IgD-negative memory B cell (primary cell): Measurements from ENCODE around the gene TRA2B. TPM values are rescaled to one million over a fixed set of nuclear protein-coding genes. Genes with fewer than 3 reads are reported as not detected.
"Not testable (repeated sequence)": the region's sequence is repeated elsewhere in the genome, so short reads cannot be mapped to it uniquely, and the experiment has no call there.

Experiments
- H3K27ac Mint-ChIP-seq, 3 donors: one replicate each; pipeline ENCODE4 v1.8.0; 2020 to 2022; ENCODE audit warnings: mild to moderate bottlenecking in 3 of 3, mixed read lengths in 3 of 3, moderate library complexity in 1 of 3
- H3K27me3 Mint-ChIP-seq: one replicate; pipeline ENCODE4 v1.8.0; 2021; ENCODE audit warnings: mixed read lengths
- H3K36me3 Mint-ChIP-seq: one replicate; pipeline ENCODE4 v1.8.0; 2020; ENCODE audit warnings: mild to moderate bottlenecking, mixed read lengths
- H3K4me1 Mint-ChIP-seq, 3 donors: one replicate each; pipeline ENCODE4 v1.8.0; 2020 to 2022; ENCODE audit warnings: mixed read lengths in 3 of 3, mild to moderate bottlenecking in 1 of 3
- H3K4me3 Mint-ChIP-seq, 4 donors: one replicate each; pipeline ENCODE4 v1.8.0; 2020 to 2022; ENCODE audit warnings: mild to moderate bottlenecking in 4 of 4, mixed read lengths in 4 of 4, moderate library complexity in 3 of 4
- H3K9me3 Mint-ChIP-seq, 3 donors: one replicate each; pipeline ENCODE4 v1.8.0; 2020 to 2021; ENCODE audit warnings: mixed read lengths in 3 of 3, mild to moderate bottlenecking in 1 of 3
- polyA plus RNA-seq: library from polyadenylated mRNA; unstranded; fragments of 300-500 nt; fragmentation: Illumina TruSeq; gene quantifications from one replicate; pipeline ENCODE4 v1.2.3, GENCODE V29; 2021

Gene TRA2B
- polyA plus RNA-seq, 1 donor from 2014 or later: 358 TPM

GRCh38 chr3:185926445-185926844 is 11.4 kb downstream of the TRA2B start:
- H3K27ac Mint-ChIP-seq: peak overlapping the region in 2 of 3 donors; percentile 85 to 95
- H3K27me3 Mint-ChIP-seq: no peaks in the 10 kb centered on the region
- no peaks in the 10 kb centered on the region for H3K9me3 Mint-ChIP-seq
- H3K36me3 Mint-ChIP-seq: peaks cover 4% of the 10 kb centered on the region
- peaks cover 54 to 69% (median 60%) of the 10 kb centered on the region in 3 donors for H3K4me1 Mint-ChIP-seq
- peak overlapping the region in 2 of 4 donors; percentile 1 to 93 for H3K4me3 Mint-ChIP-seq

GRCh38 chr3:185925353-185925752 is 12.5 kb downstream of the TRA2B start:
- H3K36me3 Mint-ChIP-seq: peaks cover 4% of the 10 kb centered on the region
- peak overlapping the region in 2 of 3 donors; percentile 84 to 95 for H3K27ac Mint-ChIP-seq
- H3K27me3 Mint-ChIP-seq: no peaks in the 10 kb centered on the region
- H3K9me3 Mint-ChIP-seq: no peaks in the 10 kb centered on the region
- peak overlapping the region in 1 of 4 donors; percentile 93 for H3K4me3 Mint-ChIP-seq
- H3K4me1 Mint-ChIP-seq: peaks cover 44 to 59% (median 50%) of the 10 kb centered on the region in 3 donors

GRCh38 chr3:185924375-185924774 is 13.4 kb downstream of the TRA2B start:
- no peak overlapping the region for H3K4me3 Mint-ChIP-seq
- no peaks in the 10 kb centered on the region for H3K27me3 Mint-ChIP-seq
- no peaks in the 10 kb centered on the region for H3K9me3 Mint-ChIP-seq
- peaks cover 35 to 49% (median 40%) of the 10 kb centered on the region in 3 donors for H3K4me1 Mint-ChIP-seq
- peak overlapping the region in 2 of 3 donors; percentile 58 to 75 for H3K27ac Mint-ChIP-seq
- peaks cover 8% of the 10 kb centered on the region for H3K36me3 Mint-ChIP-seq

GRCh38 chr3:185920184-185920583 is 17.6 kb downstream of the TRA2B start:
- H3K27ac Mint-ChIP-seq: peak overlapping the region in 2 of 3 donors; percentile 67 to 78
- no peaks in the 10 kb centered on the region for H3K27me3 Mint-ChIP-seq
- no peaks in the 10 kb centered on the region for H3K9me3 Mint-ChIP-seq
- H3K36me3 Mint-ChIP-seq: peaks cover 12% of the 10 kb centered on the region
- no peak overlapping the region for H3K4me3 Mint-ChIP-seq
- H3K4me1 Mint-ChIP-seq: peaks cover 0 to 8% (median 2%) of the 10 kb centered on the region in 3 donors

- no peaks in the 10 kb centered on the region for H3K27me3 Mint-ChIP-seq
- peak overlapping the region in 1 of 4 donors; percentile 2 for H3K4me3 Mint-ChIP-seq
- H3K4me1 Mint-ChIP-seq: peaks cover 0 to 2% (median 1%) of the 10 kb centered on the region in 3 donors
- no peaks in the 10 kb centered on the region for H3K9me3 Mint-ChIP-seq
- peak overlapping the region; percentile 21 to 70 (median 35) for H3K27ac Mint-ChIP-seq
- H3K36me3 Mint-ChIP-seq: peaks cover 11% of the 10 kb centered on the region
These were observed 21.6 kb downstream of the TRA2B start for GRCh38 chr3:185916042-185916833.

GRCh38 chr3:185915642-185916041 is 22.2 kb downstream of the TRA2B start:
- no peaks in the 10 kb centered on the region for H3K9me3 Mint-ChIP-seq

GRCh38 chr3:185914911-185915629 is 22.7 kb downstream of the TRA2B start:
- Mint-ChIP-seq H3K4me1 (peaks cover 0 to 6% (median 1%) of the 10 kb centered on the region in 3 donors), H3K27ac (peak overlapping the region; percentile 21 to 73 (median 70)), H3K27me3 (no peaks in the 10 kb centered on the region), H3K9me3 (peaks cover 0 to 1% (median 0%) of the 10 kb centered on the region in 3 donors), H3K4me3 (peak overlapping the region in 1 of 4 donors; percentile 49), H3K36me3 (peaks cover 13% of the 10 kb centered on the region)

More at GRCh38 chr3:185915642-185916041, 22.2 kb downstream of the TRA2B start:
- Mint-ChIP-seq H3K27me3 (no peaks in the 10 kb centered on the region), H3K36me3 (peaks cover 11% of the 10 kb centered on the region), H3K4me1 (peaks cover 0 to 2% (median 1%) of the 10 kb centered on the region in 3 donors), H3K4me3 (peak overlapping the region in 1 of 4 donors; percentile 7), H3K27ac (peak overlapping the region; percentile 21 to 73 (median 70))

- Mint-ChIP-seq H3K9me3 (peaks cover 0 to 3% (median 0%) of the 10 kb centered on the region in 3 donors), H3K4me3 (peak overlapping the region in 1 of 4 donors; percentile 23), H3K27ac (peak overlapping the region; percentile 37 to 71 (median 56)), H3K4me1 (peaks cover 0 to 6% (median 1%) of the 10 kb centered on the region in 3 donors), H3K27me3 (no peaks in the 10 kb centered on the region), H3K36me3 (peaks cover 8% of the 10 kb centered on the region)
These were observed 24.6 kb downstream of the TRA2B start for GRCh38 chr3:185912929-185913901.

- Mint-ChIP-seq H3K4me3 (peak overlapping the region in 1 of 4 donors; percentile 21), H3K4me1 (peaks cover 0 to 6% (median 1%) of the 10 kb centered on the region in 3 donors), H3K36me3 (peaks cover 8% of the 10 kb centered on the region), H3K27ac (peak overlapping the region in 2 of 3 donors; percentile 56 to 71), H3K27me3 (no peaks in the 10 kb centered on the region), H3K9me3 (peaks cover 0 to 3% (median 0%) of the 10 kb centered on the region in 3 donors)
These were observed 25.3 kb downstream of the TRA2B start for GRCh38 chr3:185912512-185912911.

GRCh38 chr3:185911076-185911448 is 26.8 kb downstream of the TRA2B start:
- not testable (repeated sequence) for H3K27me3 Mint-ChIP-seq
- peak overlapping the region in 2 of 3 donors; percentile 31 to 40 for H3K27ac Mint-ChIP-seq

GRCh38 chr3:185910322-185911075 is 27.3 kb downstream of the TRA2B start:
- not testable (repeated sequence) for H3K4me1 Mint-ChIP-seq, H3K27me3 Mint-ChIP-seq, H3K9me3 Mint-ChIP-seq, H3K36me3 Mint-ChIP-seq
- peak overlapping the region in 1 of 4 donors; percentile 45 for H3K4me3 Mint-ChIP-seq
- peak overlapping the region in 2 of 3 donors; percentile 31 to 40 for H3K27ac Mint-ChIP-seq

More at GRCh38 chr3:185911076-185911448, 26.8 kb downstream of the TRA2B start:
- not testable (repeated sequence) for H3K4me1 Mint-ChIP-seq, H3K9me3 Mint-ChIP-seq, H3K4me3 Mint-ChIP-seq, H3K36me3 Mint-ChIP-seq

GRCh38 chr3:185909913-185910312 is 27.9 kb downstream of the TRA2B start:
- not testable (repeated sequence) for H3K9me3 Mint-ChIP-seq, H3K27me3 Mint-ChIP-seq, H3K36me3 Mint-ChIP-seq, H3K4me1 Mint-ChIP-seq
- peak overlapping the region in 1 of 4 donors; percentile 30 for H3K4me3 Mint-ChIP-seq
- H3K27ac Mint-ChIP-seq: peak overlapping the region in 1 of 3 donors; percentile 40

- Mint-ChIP-seq H3K4me1 (no peaks in the 10 kb centered on the region), H3K27ac (no peak overlapping the region), H3K36me3 (no peaks in the 10 kb centered on the region), H3K4me3 (peak overlapping the region in 1 of 4 donors; percentile 33), H3K9me3 (peaks cover 0 to 11% (median 4%) of the 10 kb centered on the region in 3 donors), H3K27me3 (peaks cover 7% of the 10 kb centered on the region)
These were observed 37.6 kb downstream of the TRA2B start for GRCh38 chr3:185900228-185900627.
